Right lobe of liver (tissue), 4 donors: ENCODE measurements around the gene ADAMTS2.

Source experiments
- CTCF ChIP-seq, 4 donors: fragments of 200-600 bp in 3 of 4; fragments of 450-650 bp in 1 of 4; IDR thresholded peaks; one replicate each; pipeline versions ENCODE4 v1.5.1 to v1.8.0; 2016 to 2022; ENCODE audit warnings: antibody characterized with exemption in 4 of 4, mild to moderate bottlenecking in 2 of 4
- POLR2A ChIP-seq: fragments of 450-650 bp; IDR thresholded peaks from one replicate; pipeline ENCODE4 v1.6.1; 2017; ENCODE audit warnings: antibody characterized with exemption, mild to moderate bottlenecking
- donor health status: DM: no; HTN: no; CAD: no.
- donor health status: DM: no; HTN: no; CAD: no.
- donor health status: DM: no; HTN: yes; CAD: no.

- TF ChIP-seq CTCF (IDR thresholded peaks at IDR 0.05) (no peak), POLR2A (no peak)
Observed at GRCh38 chr5:179314606-179315355, 30.5 kb downstream of the ADAMTS2 start.
